Suppressor macrophage treated with lipopolysaccharide for 1 hour (primary cell): ENCODE measurements around the gene KRT2.

Source experiments
- DNase-seq, 3 donors: peaks; one replicate each; pipeline ENCODE4 v3.0.0-alpha.2; 2020 to 2022

The KRT2 gene

DNA sequence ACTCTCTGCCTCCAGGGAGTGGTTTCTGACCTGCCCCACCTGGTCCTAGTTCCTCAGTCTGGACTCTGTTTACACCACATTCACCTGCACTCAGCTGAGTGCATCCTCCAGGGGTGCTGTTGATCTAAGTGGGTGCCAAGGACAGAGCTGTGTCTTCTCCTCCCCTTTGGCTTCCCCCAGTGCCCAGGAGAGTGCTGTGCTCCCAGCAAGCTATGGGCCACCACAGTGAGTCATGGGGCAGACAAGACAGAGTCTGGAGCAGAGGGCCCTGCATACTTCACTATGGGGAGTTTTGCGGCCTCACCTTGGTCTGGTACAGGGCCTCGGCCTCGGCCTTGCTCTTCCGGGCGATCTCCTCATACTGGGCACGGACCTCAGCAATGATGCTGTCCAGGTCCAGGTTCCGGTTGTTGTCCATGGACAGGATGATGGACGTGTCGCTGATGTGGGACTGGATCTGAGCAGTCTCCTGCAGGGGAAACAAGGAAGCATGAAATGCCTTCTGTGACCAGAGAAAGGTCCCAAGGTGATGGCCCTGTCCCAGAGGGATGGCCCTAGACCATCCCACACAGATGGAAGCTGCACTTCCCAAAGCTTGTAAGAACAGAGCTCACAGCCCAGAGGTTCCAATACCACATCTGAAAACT lies 38.5 kb downstream of the KRT2 start:
- no peak for DNase-seq

- no peak for DNase-seq
These were observed 39.3 kb downstream of the KRT2 start for GRCh38 chr12:52612431-52613383.

- DNase-seq = no peak
These were observed 40.9 kb downstream of the KRT2 start for GRCh38 chr12:52611080-52611468.

DNA sequence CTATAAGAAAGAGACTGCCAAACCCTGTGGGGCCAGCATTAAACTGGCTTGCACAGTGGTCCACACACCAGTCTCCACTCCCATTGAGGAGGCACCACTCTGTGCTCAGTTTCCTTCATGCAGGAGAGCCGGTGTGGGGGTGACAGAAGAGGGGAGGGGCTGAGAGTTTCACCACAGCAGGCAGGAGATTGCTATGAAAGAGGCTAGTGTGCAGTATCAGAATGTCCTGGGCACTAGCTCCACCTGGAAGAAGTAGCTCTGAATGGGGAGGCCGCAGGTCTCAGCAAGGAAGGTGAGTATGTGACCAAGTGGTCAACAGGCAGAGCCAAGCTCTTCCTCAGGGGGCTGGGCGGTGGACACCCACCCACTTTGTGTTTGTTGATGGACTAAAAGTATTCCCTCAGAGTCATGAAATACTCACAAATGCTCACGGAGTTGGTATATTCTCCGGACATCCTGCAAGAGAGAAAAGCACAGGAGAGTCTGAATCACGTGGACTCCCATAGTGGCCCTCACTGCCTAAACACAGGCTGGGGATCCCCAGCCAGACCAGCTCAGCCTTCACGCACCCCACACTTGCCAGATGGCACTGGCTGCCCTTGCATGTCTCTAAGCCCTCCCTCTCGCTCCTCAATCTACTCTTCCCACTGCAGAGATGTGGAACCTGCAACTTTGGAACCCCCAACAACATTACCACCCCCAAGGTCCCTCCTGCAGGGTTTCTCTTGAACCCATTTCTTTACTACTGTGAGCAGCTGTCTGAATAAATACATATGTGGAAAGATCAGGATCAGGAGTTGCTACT lies 43.0 kb downstream of the KRT2 start:
- no peak for DNase-seq

DNA sequence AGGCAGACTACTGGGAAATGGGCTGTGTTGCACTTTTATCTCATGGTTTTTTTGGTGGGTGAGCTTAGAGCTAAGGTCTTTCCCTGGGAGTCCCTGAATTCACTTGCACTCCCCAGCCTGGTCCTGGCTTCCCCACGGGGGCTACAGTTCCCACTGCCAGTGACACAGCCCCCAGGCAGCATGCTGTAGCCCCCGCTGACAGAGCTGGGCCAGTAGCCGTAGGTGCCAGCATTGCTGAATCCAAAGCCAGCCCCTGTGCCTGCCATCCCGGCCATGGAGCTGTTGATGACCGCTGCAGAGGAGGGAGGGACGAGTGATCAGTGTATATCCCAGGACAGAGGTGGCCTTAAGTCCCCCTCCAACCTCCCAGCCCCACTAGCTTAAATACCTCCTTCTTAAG lies 43.9 kb downstream of the KRT2 start:
- no peak for DNase-seq

DNA sequence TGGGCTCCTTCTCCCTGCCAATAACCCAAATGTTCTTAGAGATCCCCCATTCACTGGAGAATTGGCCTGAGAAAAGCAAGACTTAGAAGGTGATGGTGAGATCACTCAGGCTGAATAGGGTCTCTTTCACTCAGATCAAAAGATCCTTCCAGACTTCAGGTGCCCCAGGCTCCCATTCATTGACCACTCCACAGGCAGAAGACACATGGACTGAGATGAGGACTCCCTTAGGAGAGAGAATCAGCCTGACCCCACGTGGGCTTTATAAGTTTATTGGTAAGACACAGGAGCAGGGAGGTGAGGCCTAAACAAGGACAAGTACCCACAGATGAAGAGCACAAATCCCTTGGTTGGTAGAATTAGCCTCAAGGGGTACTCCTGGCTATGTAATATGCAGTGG lies 44.7 kb downstream of the KRT2 start:
- DNase-seq = no peak

GRCh38 chr12:52606581-52607218 lies 45.3 kb downstream of the KRT2 start:
- no peak for DNase-seq

GRCh38 chr12:52606096-52606495 lies 45.9 kb downstream of the KRT2 start:
- no peak for DNase-seq

- DNase-seq = no peak
These were observed 46.5 kb downstream of the KRT2 start for GRCh38 chr12:52605542-52605941.

DNA sequence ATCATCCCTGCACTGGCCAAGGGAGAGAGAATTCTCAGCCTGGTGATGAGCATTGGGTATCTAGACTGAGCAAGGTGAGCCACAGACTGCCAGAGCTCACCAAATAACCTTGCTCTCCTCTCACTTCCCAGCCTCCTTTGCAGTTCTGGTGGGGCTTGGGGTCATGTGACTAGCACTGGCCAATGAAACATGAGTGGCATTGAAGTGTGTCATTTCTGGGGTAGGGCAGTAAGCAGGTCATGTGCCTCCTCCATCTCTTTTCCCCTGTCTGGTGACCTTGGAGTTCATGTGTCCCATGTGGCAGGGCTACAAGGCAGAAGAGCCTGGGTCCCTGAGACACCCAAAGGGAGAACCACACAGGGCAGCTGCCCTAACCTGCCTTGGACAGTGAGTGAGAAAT lies 47.2 kb downstream of the KRT2 start:
- DNase-seq = no peak

GRCh38 chr12:52603314-52603713 lies 48.7 kb downstream of the KRT2 start:
- DNase-seq = no peak

- no peak for DNase-seq
These were observed 49.5 kb downstream of the KRT2 start for GRCh38 chr12:52602552-52602951.

GRCh38 chr12:52601671-52602070 lies 50.3 kb downstream of the KRT2 start:
- DNase-seq = no peak

DNA sequence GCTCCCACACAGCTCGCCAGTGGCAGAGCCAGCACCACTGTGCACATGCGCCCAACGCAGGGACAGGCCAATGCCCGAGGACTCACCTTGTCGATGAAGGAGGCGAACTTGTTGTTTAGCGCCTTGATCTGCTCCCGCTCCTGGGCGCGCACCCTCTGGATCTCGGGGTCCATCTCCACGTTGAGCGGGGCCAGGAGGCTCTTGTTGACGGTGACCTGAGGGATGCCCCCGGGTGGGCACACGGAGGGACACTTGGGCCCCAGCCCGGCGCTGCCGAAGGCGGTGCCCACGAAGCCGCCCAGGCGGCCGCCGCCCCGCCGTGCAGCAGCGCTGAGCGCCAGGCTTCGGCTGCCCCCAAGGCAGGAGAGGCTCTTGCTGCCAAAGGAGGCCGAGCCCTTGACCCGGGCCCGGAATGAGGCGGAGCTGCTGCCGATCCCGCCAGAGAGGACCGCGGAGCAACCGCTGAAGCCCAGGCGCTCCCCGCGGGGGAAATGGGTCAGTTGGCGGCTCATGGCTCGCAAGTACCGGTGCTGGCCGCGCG lies 51.0 kb downstream of the KRT2 start, which contains the start of gene KRT72:
KRT72 (minus strand) TSS at position 523 of the 541 bp plus-strand sequence; CDS start at position 512, 11 bp downstream.
- DNase-seq = no peak

DNA sequence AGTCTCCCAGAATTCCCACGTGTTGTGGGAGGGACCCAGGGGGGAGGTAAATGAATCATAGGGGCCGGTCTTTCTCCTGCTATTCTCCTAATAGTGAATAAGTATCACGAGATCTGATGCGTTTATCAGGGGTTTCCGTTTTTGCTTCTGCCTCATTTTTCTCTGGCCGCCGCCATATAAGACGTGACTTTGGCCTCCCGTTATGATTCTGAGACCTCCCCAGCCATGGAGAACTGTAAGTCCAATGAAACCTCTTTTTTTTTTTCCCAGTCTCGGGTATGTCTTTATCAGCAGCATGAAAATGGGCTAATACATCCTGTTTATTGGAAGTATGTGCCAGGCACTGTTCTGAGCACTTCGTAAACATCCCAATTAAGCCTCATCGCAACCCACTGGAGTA lies 51.5 kb downstream of the KRT2 start:
- no peak for DNase-seq

- DNase-seq = no peak
These were observed 51.9 kb downstream of the KRT2 start for GRCh38 chr12:52600071-52600470.

- DNase-seq = no peak
These were observed 53.0 kb downstream of the KRT2 start for GRCh38 chr12:52598966-52599365.
